ENCODE results near the gene MYZAP. TPM values are rescaled to one million over a fixed set of nuclear protein-coding genes. Genes with fewer than 3 reads are reported as not detected.

MYZAP gene
- total RNA-seq, 1 experiment from 2014 or later, result 6.0 TPM

- no peak overlapping the region for H3K4me3 ChIP-seq (ENCODE audit: low read length)
- H3K36me3 ChIP-seq (ENCODE audit: low read depth, low read length), result no peaks in the 10 kb centered on the region
- BruUV-seq (replicated peaks), result no TSS peak
- no peaks in the 10 kb centered on the region for H3K79me2 ChIP-seq (ENCODE audit: low read length)
- no peak overlapping the region for H3K9ac ChIP-seq (ENCODE audit: low read length)
- intact Hi-C loops (cut with micrococcal nuclease), result no loop called here
- H3K9me2 ChIP-seq (replicated peaks; ENCODE audit: low read length), result no peaks in the 10 kb centered on the region
- peaks cover 11% of the 10 kb centered on the region for H3K4me1 ChIP-seq (ENCODE audit: insufficient read depth, low read length)
- ChIA-PET CTCF (no interaction called here), POLR2A (ENCODE audit: unreplicated experiment) (no interaction called here)
- no peak for ATAC-seq
- no peak overlapping the region for H3K27ac ChIP-seq (ENCODE audit: low read length)
- no peak overlapping the region for H3K4me2 ChIP-seq (ENCODE audit: low read length)
- no peaks in the 10 kb centered on the region for H3F3A ChIP-seq (ENCODE audit: low read length, unreplicated experiment)
- H3K27me3 ChIP-seq (ENCODE audit: low read length), result no peaks in the 10 kb centered on the region
- H4K20me1 ChIP-seq (ENCODE audit: low read length), result no peaks in the 10 kb centered on the region
- no peak for DNase-seq
- H2AFZ ChIP-seq (ENCODE audit: low read length), result no peak overlapping the region
- H3K9me3 ChIP-seq (ENCODE audit: low read length), result no peaks in the 10 kb centered on the region
- TF ChIP-seq CTCF (conservative IDR thresholded peaks at IDR 0.05; ENCODE audit: low read depth, low read length) (no peak), EZH2phosphoT487 (IDR thresholded peaks at IDR 0.05; ENCODE audit: borderline replicate concordance, low read length) (no peak), EZH2 (IDR thresholded peaks at IDR 0.05; ENCODE audit: low read length, unreplicated experiment) (no peak)
These were observed 92.9 kb downstream of the MYZAP start for GRCh38 chr15:57684491-57685151.

- Histone ChIP-seq H3K36me3 (ENCODE audit: low read depth, low read length) (no peaks in the 10 kb centered on the region), H3F3A (ENCODE audit: low read length, unreplicated experiment) (no peaks in the 10 kb centered on the region), H3K9ac (ENCODE audit: low read length) (no peak overlapping the region), H3K4me3 (ENCODE audit: low read length) (no peak overlapping the region), H2AFZ (ENCODE audit: low read length) (no peak overlapping the region), H3K27me3 (ENCODE audit: low read length) (no peaks in the 10 kb centered on the region), H4K20me1 (ENCODE audit: low read length) (no peaks in the 10 kb centered on the region), H3K9me2 (replicated peaks; ENCODE audit: low read length) (no peaks in the 10 kb centered on the region), H3K27ac (ENCODE audit: low read length) (no peak overlapping the region), H3K4me2 (ENCODE audit: low read length) (no peak overlapping the region), H3K79me2 (ENCODE audit: low read length) (no peaks in the 10 kb centered on the region), H3K4me1 (ENCODE audit: insufficient read depth, low read length) (peaks cover 3% of the 10 kb centered on the region), H3K9me3 (ENCODE audit: low read length) (no peaks in the 10 kb centered on the region)
- no peak for DNase-seq
- TF ChIP-seq EZH2phosphoT487 (IDR thresholded peaks at IDR 0.05; ENCODE audit: borderline replicate concordance, low read length), result no peak
- ChIA-PET CTCF (interaction anchor here (0.5 kb wide), 1 partner anchor 467 kb away, joined by 3 read pairs; no protein-coding TSS in a partner anchor), POLR2A (ENCODE audit: unreplicated experiment) (no interaction called here)
- BruUV-seq (replicated peaks), result no TSS peak
- ATAC-seq, result no peak
- intact Hi-C loops (cut with micrococcal nuclease), result no loop called here
These were observed 93.8 kb downstream of the MYZAP start for GRCh38 chr15:57685306-57686095.

GRCh38 chr15:57686657-57687056, 95.0 kb downstream of the MYZAP start:
- Histone ChIP-seq H3K36me3 (ENCODE audit: low read depth, low read length) (no peaks in the 10 kb centered on the region), H3K9ac (ENCODE audit: low read length) (no peak overlapping the region), H3K27me3 (ENCODE audit: low read length) (no peaks in the 10 kb centered on the region), H4K20me1 (ENCODE audit: low read length) (no peaks in the 10 kb centered on the region), H3K9me2 (replicated peaks; ENCODE audit: low read length) (no peaks in the 10 kb centered on the region), H3K27ac (ENCODE audit: low read length) (no peak overlapping the region), H3K4me2 (ENCODE audit: low read length) (no peak overlapping the region), H3K79me2 (ENCODE audit: low read length) (no peaks in the 10 kb centered on the region), H3K4me1 (ENCODE audit: insufficient read depth, low read length) (no peaks in the 10 kb centered on the region), H3K4me3 (ENCODE audit: low read length) (no peak overlapping the region), H3F3A (ENCODE audit: low read length, unreplicated experiment) (no peaks in the 10 kb centered on the region), H2AFZ (ENCODE audit: low read length) (no peak overlapping the region), H3K9me3 (ENCODE audit: low read length) (no peaks in the 10 kb centered on the region)
- no peak for ATAC-seq
- no peak for TF ChIP-seq EZH2phosphoT487 (IDR thresholded peaks at IDR 0.05; ENCODE audit: borderline replicate concordance, low read length)
- no peak for TF ChIP-seq CTCF (conservative IDR thresholded peaks at IDR 0.05; ENCODE audit: low read depth, low read length)
- no peak for TF ChIP-seq EZH2 (IDR thresholded peaks at IDR 0.05; ENCODE audit: low read length, unreplicated experiment)
- ChIA-PET POLR2A (ENCODE audit: unreplicated experiment) (no interaction called here), CTCF (no interaction called here)
- intact Hi-C loops (cut with micrococcal nuclease), result no loop called here
- no TSS peak for BruUV-seq (replicated peaks)
- no peak for DNase-seq

Measured in PC-3 (cell line).